Loucy (cell line): Measurements from ENCODE around the gene RGS6.

Experiments
- H2AFZ ChIP-seq: fragments of 200-600 bp; sonication (generic); 2 replicates; pipeline ENCODE4 v1.6.0; 2016; ENCODE audit warnings: antibody characterized with exemption, mild to moderate bottlenecking, low read length, moderate library complexity
- H3F3A ChIP-seq: fragments of 200-600 bp; 2 replicates; pipeline ENCODE4 v1.6.0; 2016; ENCODE audit warnings: antibody characterized with exemption, low read depth, mild to moderate bottlenecking
- H3K27me3 ChIP-seq: fragments of 200-600 bp; sonication (generic); 2 replicates; pipeline ENCODE4 v1.6.1; 2014; ENCODE audit warnings: low read length, mild to moderate bottlenecking; ENCODE audit not compliant: insufficient read depth, poor library complexity, severe bottlenecking
- H3K36me3 ChIP-seq: fragments of 200-600 bp; sonication (generic); 2 replicates; pipeline ENCODE4 v1.6.1; 2016; ENCODE audit warnings: low read length; ENCODE audit not compliant: insufficient read depth
- H3K4me1 ChIP-seq: fragments of 200-600 bp; sonication (generic); 2 replicates; pipeline ENCODE4 v1.5.1; 2014; ENCODE audit warnings: low read length, mild to moderate bottlenecking; ENCODE audit not compliant: insufficient read depth, poor library complexity, severe bottlenecking
- H3K4me2 ChIP-seq: fragments of 200-600 bp; sonication (generic); 2 replicates; pipeline ENCODE4 v1.6.0; 2014; ENCODE audit warnings: antibody characterized with exemption, low read length, low read depth, mild to moderate bottlenecking; ENCODE audit not compliant: poor library complexity, severe bottlenecking
- H3K4me3 ChIP-seq: fragments of 200-600 bp; sonication (generic); 2 replicates; pipeline ENCODE4 v1.5.1; 2014; ENCODE audit warnings: low read length, mild to moderate bottlenecking, mixed read lengths; ENCODE audit not compliant: poor library complexity, severe bottlenecking
- H3K79me2 ChIP-seq: fragments of 200-600 bp; sonication (generic); 2 replicates; pipeline ENCODE4 v1.6.1; 2014; ENCODE audit warnings: low read length; ENCODE audit not compliant: insufficient read depth
- H3K9ac ChIP-seq: fragments of 200-600 bp; sonication (generic); 2 replicates; pipeline ENCODE4 v1.6.0; 2014; ENCODE audit warnings: mild to moderate bottlenecking, low read depth, low read length, moderate library complexity; ENCODE audit not compliant: poor library complexity, severe bottlenecking
- H3K9me2 ChIP-seq: fragments of 200-600 bp; sonication (generic); replicated peaks from 2 replicates; pipeline ENCODE4 v1.6.1; 2016; ENCODE audit warnings: low read depth, low read length, mixed read lengths
- H3K9me3 ChIP-seq: fragments of 200-600 bp; sonication (generic); 2 replicates; pipeline ENCODE4 v1.6.1; 2014; ENCODE audit warnings: mild to moderate bottlenecking, antibody characterized with exemption, low read length, low read depth; ENCODE audit not compliant: insufficient read depth
- H4K20me1 ChIP-seq: fragments of 200-600 bp; sonication (generic); 2 replicates; pipeline ENCODE4 v1.6.0; 2014; ENCODE audit warnings: antibody characterized with exemption, low read length, mild to moderate bottlenecking; ENCODE audit not compliant: insufficient read depth, poor library complexity, severe bottlenecking
- CTCF ChIP-seq: fragments of 200-600 bp; sonication (generic); conservative IDR thresholded peaks from 2 replicates; pipeline ENCODE4 v1.5.1; 2014; ENCODE audit warnings: mild to moderate bottlenecking, antibody characterized with exemption, low read length
- EZH2phosphoT487 ChIP-seq: fragments of 200-600 bp; IDR thresholded peaks from 2 replicates; pipeline ENCODE4 v1.6.1; 2018; ENCODE audit warnings: antibody characterized with exemption, mild to moderate bottlenecking, moderate library complexity, borderline replicate concordance

RGS6 gene

DNA sequence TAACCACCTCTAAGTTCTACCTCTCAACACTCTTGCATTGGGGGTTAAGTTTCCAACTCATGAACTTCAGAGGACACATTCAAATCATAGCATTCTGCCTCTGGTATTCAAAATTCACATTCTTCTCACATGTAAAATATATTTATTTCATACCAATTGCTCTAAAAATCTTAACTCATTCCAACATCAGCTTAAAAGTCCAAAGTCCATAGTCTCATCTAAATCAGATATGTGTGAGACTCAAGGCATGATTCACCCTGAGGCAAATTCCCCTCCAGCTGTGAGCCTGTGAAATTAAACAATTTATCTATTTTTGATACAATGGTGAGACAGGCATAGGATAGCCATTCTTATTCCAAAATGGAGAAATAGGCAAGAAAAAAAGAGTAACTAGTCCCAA lies 214.0 kb downstream of the RGS6 start:
- Histone ChIP-seq H4K20me1 (no peaks in the 10 kb centered on the region), H3K9ac (no peak overlapping the region), H3K9me2 (no peaks in the 10 kb centered on the region), H3K36me3 (no peaks in the 10 kb centered on the region), H3F3A (no peaks in the 10 kb centered on the region), H3K4me3 (no peak overlapping the region), H3K9me3 (no peaks in the 10 kb centered on the region), H3K4me2 (peak overlapping the region; percentile 11), H3K4me1 (peaks cover 26% of the 10 kb centered on the region), H2AFZ (no peak overlapping the region), H3K79me2 (no peaks in the 10 kb centered on the region), H3K27me3 (no peaks in the 10 kb centered on the region)
- TF ChIP-seq CTCF = no peak
- TF ChIP-seq EZH2phosphoT487 = no peak

GRCh38 chr14:72154645-72155378 lies 222.6 kb downstream of the RGS6 start:
- Histone ChIP-seq H4K20me1 (no peaks in the 10 kb centered on the region), H3K9ac (no peak overlapping the region), H3K9me2 (no peaks in the 10 kb centered on the region), H3K79me2 (no peaks in the 10 kb centered on the region; the same call in 1 of the 2 replicates), H3K36me3 (no peaks in the 10 kb centered on the region), H3K4me3 (no peak overlapping the region), H3K4me1 (peaks cover 31% of the 10 kb centered on the region), H2AFZ (no peak overlapping the region), H3K4me2 (no peak overlapping the region), H3K9me3 (peaks cover 4% of the 10 kb centered on the region), H3F3A (no peaks in the 10 kb centered on the region), H3K27me3 (no peaks in the 10 kb centered on the region)
- no peak for TF ChIP-seq CTCF
- TF ChIP-seq EZH2phosphoT487 = no peak

DNA sequence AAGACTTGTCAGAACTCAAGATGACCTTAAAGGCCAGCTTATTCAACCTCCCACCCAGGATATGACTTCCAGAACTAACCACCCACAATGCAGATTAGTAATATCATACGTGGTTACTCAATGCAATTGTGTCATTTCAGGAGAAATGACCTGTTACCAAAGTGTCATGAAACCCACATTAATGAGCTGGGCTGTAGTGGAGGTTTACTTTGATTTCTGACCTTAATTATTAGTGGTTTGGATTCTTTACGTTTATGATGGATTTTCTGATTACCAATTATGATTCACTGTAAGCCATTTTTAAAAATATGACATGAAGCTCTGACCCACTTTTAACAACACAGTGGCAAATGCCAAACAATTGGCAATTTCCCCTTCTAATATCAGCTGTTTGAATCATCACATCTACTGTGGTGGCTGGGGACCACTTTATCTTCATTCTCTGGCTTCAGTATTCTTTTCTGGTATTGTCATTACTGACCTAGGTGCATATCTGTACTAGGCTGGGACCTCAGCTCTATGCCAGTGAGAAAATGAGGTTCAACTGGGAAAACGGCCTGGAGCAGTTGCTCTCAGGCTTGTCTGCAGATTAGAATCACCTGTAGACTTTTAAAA lies 223.3 kb downstream of the RGS6 start:
- TF ChIP-seq CTCF (no peak), EZH2phosphoT487 (no peak)
- Histone ChIP-seq H3K27me3 (no peaks in the 10 kb centered on the region), H3K9me2 (no peaks in the 10 kb centered on the region), H3K79me2 (no peaks in the 10 kb centered on the region; the same call in 1 of the 2 replicates), H3K4me1 (peaks cover 31% of the 10 kb centered on the region), H3K36me3 (no peaks in the 10 kb centered on the region), H3K4me3 (no peak overlapping the region), H3F3A (no peaks in the 10 kb centered on the region), H2AFZ (no peak overlapping the region), H3K9me3 (peaks cover 4% of the 10 kb centered on the region), H3K4me2 (no peak overlapping the region), H3K9ac (no peak overlapping the region), H4K20me1 (no peaks in the 10 kb centered on the region)
